GM10847 (cell line): ENCODE measurements around the gene RASSF7.

Source experiments
- POLR2A ChIP-seq: IDR thresholded peaks from 2 replicates; pipeline ENCODE4 v1.6.1; 2011; ENCODE audit not compliant: insufficient read length; ENCODE audit errors: extremely low read depth

RASSF7 gene

GRCh38 chr11:579830-580601 is 19.2 kb downstream of the RASSF7 start:
- no peak for TF ChIP-seq POLR2A

GRCh38 chr11:581342-581741 is 20.6 kb downstream of the RASSF7 start:
- TF ChIP-seq POLR2A, result no peak

DNA sequence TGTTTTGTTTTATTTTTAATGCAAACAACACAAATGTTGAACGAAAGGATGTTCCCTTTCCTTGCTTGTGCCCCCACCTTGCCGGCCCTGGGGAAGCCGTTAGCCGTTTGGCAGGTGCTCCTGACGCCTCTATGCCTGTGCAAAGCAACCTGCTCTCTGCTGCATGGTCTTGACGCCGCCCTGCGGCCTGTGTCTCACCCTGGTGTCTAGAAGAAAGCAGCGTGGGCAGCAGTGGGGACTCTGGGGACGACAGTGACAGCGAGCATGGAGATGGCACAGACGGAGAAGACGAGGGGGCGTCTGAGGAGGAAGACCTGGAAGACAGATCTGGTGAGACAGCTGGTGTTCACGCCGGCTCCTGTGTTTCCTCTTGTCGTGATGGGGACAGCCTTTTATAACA is 21.0 kb downstream of the RASSF7 start:
- no peak for TF ChIP-seq POLR2A

DNA sequence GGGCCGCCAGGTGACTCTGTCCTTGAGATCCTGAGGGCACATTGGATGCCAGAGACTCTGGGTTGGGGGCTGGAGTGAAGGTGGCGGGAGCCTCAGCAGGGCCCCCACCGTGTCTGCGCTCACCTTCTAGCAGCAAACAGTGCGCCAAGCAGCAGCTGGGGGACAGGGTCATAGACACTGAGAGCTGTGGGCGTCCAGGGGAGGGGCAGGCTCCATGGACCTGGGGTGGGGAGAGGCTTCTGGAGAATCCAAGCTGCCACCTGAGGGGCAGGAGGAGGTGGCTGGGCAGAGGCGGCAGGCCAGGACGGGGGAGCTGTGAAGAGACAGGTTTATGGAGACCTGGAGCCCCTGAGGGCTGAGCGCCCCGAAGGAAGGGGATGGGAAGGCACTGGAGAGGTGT is 23.5 kb downstream of the RASSF7 start:
- no peak for TF ChIP-seq POLR2A

DNA sequence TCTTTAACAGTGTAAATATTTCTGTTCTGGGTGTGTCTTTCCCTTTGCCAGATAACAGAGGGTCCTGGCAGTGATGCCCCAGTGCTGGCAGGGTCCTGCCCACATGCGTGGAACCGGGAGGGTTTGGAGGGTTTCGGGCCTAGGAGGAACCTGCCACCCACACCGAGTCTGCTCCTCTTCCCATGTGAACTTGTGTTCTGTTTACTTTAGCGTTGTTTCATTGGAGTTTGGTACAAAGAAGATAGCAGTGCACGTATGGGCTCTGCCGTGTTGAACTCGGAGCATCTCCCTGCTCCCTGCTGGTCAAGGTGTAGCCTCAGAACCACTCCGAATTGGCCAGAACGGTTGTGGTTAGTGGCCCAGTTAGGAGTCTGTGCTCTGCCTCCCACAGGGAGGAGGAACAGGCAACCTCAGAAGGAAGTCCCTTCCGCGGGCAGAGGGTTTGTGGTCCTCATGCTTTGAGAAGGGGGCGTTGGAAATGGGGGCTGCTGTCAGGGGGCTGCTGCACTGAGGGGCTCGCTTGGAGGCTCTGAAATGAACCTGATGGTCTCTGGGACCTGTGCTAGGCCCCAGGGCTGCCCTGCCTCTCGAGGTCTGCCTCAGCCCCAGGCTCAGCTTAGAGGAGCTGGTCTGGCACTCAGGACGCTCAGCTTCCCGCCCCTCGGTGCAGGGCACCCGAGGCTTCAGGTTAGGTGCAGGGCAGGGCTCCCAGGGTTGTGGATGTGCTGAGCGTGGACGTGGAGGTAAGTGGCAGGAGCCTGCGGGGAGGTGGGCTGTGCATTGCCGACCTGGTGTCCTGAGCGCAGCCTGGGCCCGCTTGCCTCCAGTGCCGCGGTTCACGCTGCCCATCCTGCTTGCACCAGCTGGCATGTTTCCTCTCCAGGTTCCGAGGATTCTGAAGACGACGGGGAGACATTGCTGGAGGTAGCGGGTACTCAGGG is 25.9 kb downstream of the RASSF7 start:
- TF ChIP-seq POLR2A, result no peak

GRCh38 chr11:587546-587945 is 26.8 kb downstream of the RASSF7 start:
- no peak for TF ChIP-seq POLR2A

- TF ChIP-seq POLR2A, result no peak
These were observed 27.2 kb downstream of the RASSF7 start for GRCh38 chr11:587978-588380.

DNA sequence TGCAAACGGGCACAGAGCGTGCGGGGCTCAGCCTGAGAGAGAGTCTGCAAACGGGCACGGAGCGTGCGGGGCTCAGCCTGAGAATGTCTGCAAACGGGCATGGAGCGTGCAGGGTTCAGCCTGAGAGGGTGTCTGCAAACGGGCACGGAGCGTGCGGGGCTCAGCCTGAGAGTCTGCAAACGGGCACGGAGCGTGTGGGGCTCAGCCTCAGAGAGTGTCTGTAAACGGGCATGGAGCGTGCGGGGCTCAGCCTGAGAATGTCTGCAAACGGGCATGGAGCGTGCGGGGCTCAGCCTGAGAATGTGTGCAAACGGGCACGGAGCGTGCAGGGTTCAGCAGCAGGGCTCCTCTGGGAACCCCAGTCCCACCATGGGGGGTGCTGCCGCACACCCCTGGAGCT is 29.0 kb downstream of the RASSF7 start:
- no peak for TF ChIP-seq POLR2A

DNA sequence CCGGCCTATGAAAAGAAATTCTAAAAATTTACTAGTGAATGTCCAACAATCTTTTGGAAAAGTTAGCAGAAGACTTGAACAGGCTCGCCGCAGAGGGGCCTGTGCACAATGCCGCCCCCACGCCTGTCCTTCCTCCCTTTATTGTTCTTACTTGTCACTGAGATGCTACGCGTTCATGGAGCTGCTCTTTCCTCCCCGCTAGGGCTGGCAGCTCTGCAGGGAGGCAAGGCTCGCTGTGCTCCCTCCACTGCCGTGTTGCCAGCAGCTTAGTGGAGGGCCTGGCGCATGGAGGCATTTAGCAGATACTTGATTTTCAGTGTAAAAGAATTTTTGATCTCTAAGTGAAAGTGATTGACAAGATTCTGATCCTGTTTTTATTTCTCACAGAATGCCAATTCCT is 30.2 kb downstream of the RASSF7 start:
- TF ChIP-seq POLR2A, result no peak

- no peak for TF ChIP-seq POLR2A
These were observed 31.7 kb downstream of the RASSF7 start for GRCh38 chr11:592501-592900.

GRCh38 chr11:592918-593317 is 32.1 kb downstream of the RASSF7 start:
- no peak for TF ChIP-seq POLR2A

GRCh38 chr11:593347-593746 is 32.6 kb downstream of the RASSF7 start:
- no peak for TF ChIP-seq POLR2A

DNA sequence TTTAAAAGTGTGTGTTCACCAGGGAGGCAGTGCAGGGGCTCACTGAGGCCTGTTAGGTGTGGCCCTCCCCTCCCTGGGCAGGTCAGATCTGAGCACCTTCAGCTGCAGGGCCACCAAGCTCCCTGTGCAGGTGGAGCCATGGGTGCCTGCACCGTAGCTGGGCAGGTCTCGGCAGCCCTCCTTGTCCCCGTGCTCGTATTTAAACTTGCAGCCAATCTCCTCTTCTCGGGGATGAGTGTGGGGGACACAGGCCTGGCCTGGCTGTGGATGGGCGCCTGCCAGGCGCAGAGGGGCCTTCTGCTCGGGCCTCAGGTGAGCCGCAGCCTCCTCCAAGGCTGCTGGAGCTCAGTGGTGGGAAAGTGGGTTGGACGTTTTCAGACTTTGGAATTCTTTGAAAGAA is 34.6 kb downstream of the RASSF7 start:
- no peak for TF ChIP-seq POLR2A

- TF ChIP-seq POLR2A, result no peak
These were observed 35.6 kb downstream of the RASSF7 start for GRCh38 chr11:596374-596773.

DNA sequence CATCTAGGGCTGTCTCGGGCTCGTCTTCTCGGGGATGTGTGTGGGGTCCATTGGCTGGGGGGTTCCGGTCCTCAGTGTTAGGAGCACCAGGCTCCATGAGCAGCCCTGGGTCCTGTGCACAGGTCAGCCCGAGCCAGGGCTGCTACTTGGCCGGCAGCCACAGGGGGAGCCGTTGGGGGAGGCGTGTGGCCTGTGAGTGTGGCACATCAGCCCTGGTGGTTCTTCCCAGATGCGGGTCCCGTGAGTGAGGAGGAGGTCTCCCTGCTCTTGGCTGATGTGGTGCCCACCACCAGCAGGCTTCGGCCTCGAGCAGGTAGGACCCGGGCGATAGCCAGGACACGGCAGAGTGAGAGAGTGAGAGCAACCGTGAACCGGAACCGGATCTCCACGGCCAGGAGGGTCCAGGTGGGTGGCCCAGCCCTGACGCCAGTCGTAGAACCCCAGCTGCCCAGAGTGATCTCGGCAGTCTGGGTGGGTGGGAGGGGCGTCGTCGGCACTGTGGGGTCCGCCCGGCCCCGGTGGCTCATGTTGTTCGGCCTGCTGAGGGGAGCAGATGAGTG is 36.5 kb downstream of the RASSF7 start:
- no peak for TF ChIP-seq POLR2A
